ENCODE results near the gene SOBP.

DNA sequence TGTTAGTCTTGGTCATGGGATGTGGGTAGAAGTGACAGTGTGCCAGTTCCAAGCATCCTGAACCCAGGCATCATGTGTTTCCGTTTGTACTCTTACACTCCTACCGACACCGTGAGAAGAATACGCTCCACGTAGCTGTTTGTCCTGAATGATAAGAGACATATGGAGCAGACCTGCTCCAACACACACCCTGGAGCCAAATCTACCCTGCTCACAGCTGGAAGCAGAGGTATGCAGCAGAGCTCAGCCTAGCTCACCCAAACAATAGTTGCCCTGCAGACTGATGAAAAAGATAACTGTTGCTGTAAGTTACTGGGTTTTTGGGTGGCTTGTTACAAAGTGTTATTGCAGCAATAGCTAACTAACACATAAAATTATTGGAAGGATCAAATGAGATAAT is 16.3 kb upstream of the SOBP start:
- TF ChIP-seq EZH2 (IDR thresholded peaks at IDR 0.05; ENCODE audit: low read length): no peak
- TF ChIP-seq, protein P1, sequence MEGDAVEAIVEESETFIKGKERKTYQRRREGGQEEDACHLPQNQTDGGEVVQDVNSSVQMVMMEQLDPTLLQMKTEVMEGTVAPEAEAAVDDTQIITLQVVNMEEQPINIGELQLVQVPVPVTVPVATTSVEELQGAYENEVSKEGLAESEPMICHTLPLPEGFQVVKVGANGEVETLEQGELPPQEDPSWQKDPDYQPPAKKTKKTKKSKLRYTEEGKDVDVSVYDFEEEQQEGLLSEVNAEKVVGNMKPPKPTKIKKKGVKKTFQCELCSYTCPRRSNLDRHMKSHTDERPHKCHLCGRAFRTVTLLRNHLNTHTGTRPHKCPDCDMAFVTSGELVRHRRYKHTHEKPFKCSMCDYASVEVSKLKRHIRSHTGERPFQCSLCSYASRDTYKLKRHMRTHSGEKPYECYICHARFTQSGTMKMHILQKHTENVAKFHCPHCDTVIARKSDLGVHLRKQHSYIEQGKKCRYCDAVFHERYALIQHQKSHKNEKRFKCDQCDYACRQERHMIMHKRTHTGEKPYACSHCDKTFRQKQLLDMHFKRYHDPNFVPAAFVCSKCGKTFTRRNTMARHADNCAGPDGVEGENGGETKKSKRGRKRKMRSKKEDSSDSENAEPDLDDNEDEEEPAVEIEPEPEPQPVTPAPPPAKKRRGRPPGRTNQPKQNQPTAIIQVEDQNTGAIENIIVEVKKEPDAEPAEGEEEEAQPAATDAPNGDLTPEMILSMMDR (optimal IDR thresholded peaks at IDR 0.05 in 1 of 3, IDR thresholded peaks at IDR 0.05 in 1 of 3, conservative IDR thresholded peaks at IDR 0.05 in 1 of 3; ENCODE audit: extremely low read depth in 1 of 3, insufficient read depth in 2 of 3, low read length in 3 of 3): no peak
